MM.1S (cell line): ENCODE results near the gene C8G.
A peak's percentile ranks its signal among the peaks of the same experiment; 100 is the strongest.

Experiments
- DNase-seq: peaks from one replicate; pipeline ENCODE4 v3.0.0-alpha.2; 2015
- H2AFZ ChIP-seq: fragments of 300-600 bp; sonication (generic); 2 replicates; pipeline ENCODE4 v1.6.0; 2016; ENCODE audit warnings: antibody characterized with exemption, low read length
- H3F3A ChIP-seq: fragments of 300-600 bp; sonication (generic); 2 replicates; pipeline ENCODE4 v1.6.1; 2016; ENCODE audit warnings: mild to moderate bottlenecking, antibody characterized with exemption, low read length, moderate library complexity, mixed read lengths; ENCODE audit not compliant: insufficient read depth
- H3K27ac ChIP-seq: fragments of 300-600 bp; sonication (generic); 2 replicates; pipeline ENCODE4 v1.5.1; 2016; ENCODE audit warnings: mild to moderate bottlenecking, low read length
- H3K27me3 ChIP-seq: fragments of 300-600 bp; sonication (generic); replicated peaks from 2 replicates; pipeline ENCODE4 v1.6.0; 2016; ENCODE audit warnings: low read length; ENCODE audit not compliant: insufficient read depth
- H3K36me3 ChIP-seq: fragments of 300-600 bp; sonication (generic); replicated peaks from 2 replicates; pipeline ENCODE4 v1.6.1; 2016; ENCODE audit warnings: mild to moderate bottlenecking, low read length, mixed read lengths; ENCODE audit not compliant: insufficient read depth
- H3K4me1 ChIP-seq: fragments of 300-600 bp; sonication (generic); 2 replicates; pipeline ENCODE4 v1.6.1; 2016; ENCODE audit warnings: low read length, mixed read lengths
- H3K4me2 ChIP-seq: fragments of 300-600 bp; sonication (generic); 2 replicates; pipeline ENCODE4 v1.6.0; 2016; ENCODE audit warnings: low read depth, low read length
- H3K4me3 ChIP-seq: fragments of 300-600 bp; sonication (generic); 2 replicates; pipeline ENCODE4 v1.5.1; 2016; ENCODE audit warnings: low read length, mixed read lengths
- H3K79me2 ChIP-seq: fragments of 300-600 bp; sonication (generic); 2 replicates; pipeline ENCODE4 v1.6.1; 2016; ENCODE audit warnings: mixed run types, low read length, mixed read lengths
- H3K9ac ChIP-seq: fragments of 300-600 bp; sonication (generic); 2 replicates; pipeline ENCODE4 v1.6.1; 2016; ENCODE audit warnings: low read length, mixed read lengths
- H3K9me2 ChIP-seq: fragments of 300-600 bp; sonication (generic); replicated peaks from 2 replicates; pipeline ENCODE4 v1.6.1; 2016; ENCODE audit warnings: mild to moderate bottlenecking, low read length, mixed read lengths; ENCODE audit not compliant: insufficient read depth
- H3K9me3 ChIP-seq: fragments of 300-600 bp; sonication (generic); replicated peaks from 2 replicates; pipeline ENCODE4 v1.6.1; 2016; ENCODE audit warnings: mild to moderate bottlenecking, low read length, mixed read lengths; ENCODE audit not compliant: insufficient read depth
- H4K20me1 ChIP-seq: fragments of 300-600 bp; sonication (generic); 2 replicates; pipeline ENCODE4 v1.6.1; 2016; ENCODE audit warnings: mild to moderate bottlenecking, low read length, moderate library complexity, mixed read lengths; ENCODE audit not compliant: insufficient read depth
- CTCF ChIP-seq: fragments of 300-600 bp; sonication (generic); IDR thresholded peaks from 2 replicates; pipeline ENCODE4 v1.5.1; 2016; ENCODE audit warnings: antibody characterized with exemption, low read length, mixed read lengths
- EZH2 ChIP-seq: fragments of 300-600 bp; sonication (generic); optimal IDR thresholded peaks from 2 replicates; pipeline ENCODE3; 2017; ENCODE audit warnings: low read depth, mild to moderate bottlenecking, antibody characterized with exemption, low read length, mixed read lengths
- EZH2phosphoT487 ChIP-seq: fragments of 300-600 bp; sonication (generic); IDR thresholded peaks from 2 replicates; pipeline ENCODE4 v1.6.1; 2018; ENCODE audit warnings: antibody characterized with exemption, low read length

Gene C8G

DNA sequence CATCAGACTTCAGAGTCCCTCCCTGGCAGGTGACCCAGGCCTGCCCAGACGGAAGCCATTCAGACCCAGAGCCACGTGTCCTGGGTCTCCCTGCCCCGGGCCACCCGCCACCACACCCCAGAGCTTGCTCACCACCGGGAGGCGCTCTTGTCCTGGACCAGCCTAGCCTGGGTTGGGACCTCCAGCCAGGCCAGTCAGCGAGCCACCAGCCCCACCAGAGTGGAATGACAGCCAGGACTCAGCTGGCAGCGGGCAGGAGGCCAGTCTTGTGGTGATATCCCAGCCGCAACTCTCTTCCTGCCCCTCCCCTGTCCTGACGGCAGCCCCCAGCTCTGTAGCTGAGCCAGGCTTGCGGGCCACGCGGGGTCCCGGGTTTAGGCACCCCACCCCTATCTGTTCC, 30.6 kb downstream of the C8G start:
- no peak overlapping the region for H2AFZ ChIP-seq

GRCh38 chr9:136977223-136977622, 32.2 kb downstream of the C8G start, which contains the start of gene PTGDS:
PTGDS (plus strand) TSS chr9:136977504; CDS start chr9:136977579, 75 bp downstream.
- H3K9ac ChIP-seq = no peak within 1 kb of the TSS
- no peak within 1 kb of the TSS for H3K4me3 ChIP-seq
- no peak within 1 kb of the TSS for H2AFZ ChIP-seq
- no peaks in the 10 kb centered on the region for H3F3A ChIP-seq
- no peak within 1 kb of the TSS for H3K27ac ChIP-seq
- H4K20me1 ChIP-seq = no peaks in the 10 kb centered on the region
- DNase-seq = no peak
- no peaks in the 10 kb centered on the region for H3K9me3 ChIP-seq
- no peak within 1 kb of the TSS for H3K4me2 ChIP-seq
- H3K36me3 ChIP-seq = no peaks in the 10 kb centered on the region
- H3K79me2 ChIP-seq = no peaks in the 10 kb centered on the region
- peaks cover 74% of the 10 kb centered on the region for H3K27me3 ChIP-seq
- TF ChIP-seq EZH2phosphoT487 = no peak
- no peak for TF ChIP-seq EZH2
- no peak for TF ChIP-seq CTCF
- no peaks in the 10 kb centered on the region for H3K4me1 ChIP-seq
- no peaks in the 10 kb centered on the region for H3K9me2 ChIP-seq

More for the DNA sequence above, 30.6 kb downstream of the C8G start:
- no peaks in the 10 kb centered on the region for H3K9me2 ChIP-seq
- TF ChIP-seq EZH2 (no peak), EZH2phosphoT487 (no peak), CTCF (peak; percentile 18; the same call in 1 of the 2 replicates)
- no peak overlapping the region for H3K27ac ChIP-seq
- H3K4me1 ChIP-seq = no peaks in the 10 kb centered on the region
- H3K36me3 ChIP-seq = no peaks in the 10 kb centered on the region
- H3K9ac ChIP-seq = no peak overlapping the region
- no peaks in the 10 kb centered on the region for H3K9me3 ChIP-seq
- H3K4me2 ChIP-seq = no peak overlapping the region
- H3K27me3 ChIP-seq = peaks cover 76% of the 10 kb centered on the region
- no peak for DNase-seq
- H3K4me3 ChIP-seq = no peak overlapping the region
- no peaks in the 10 kb centered on the region for H3K79me2 ChIP-seq
- H4K20me1 ChIP-seq = no peaks in the 10 kb centered on the region
- H3F3A ChIP-seq = no peaks in the 10 kb centered on the region

DNA sequence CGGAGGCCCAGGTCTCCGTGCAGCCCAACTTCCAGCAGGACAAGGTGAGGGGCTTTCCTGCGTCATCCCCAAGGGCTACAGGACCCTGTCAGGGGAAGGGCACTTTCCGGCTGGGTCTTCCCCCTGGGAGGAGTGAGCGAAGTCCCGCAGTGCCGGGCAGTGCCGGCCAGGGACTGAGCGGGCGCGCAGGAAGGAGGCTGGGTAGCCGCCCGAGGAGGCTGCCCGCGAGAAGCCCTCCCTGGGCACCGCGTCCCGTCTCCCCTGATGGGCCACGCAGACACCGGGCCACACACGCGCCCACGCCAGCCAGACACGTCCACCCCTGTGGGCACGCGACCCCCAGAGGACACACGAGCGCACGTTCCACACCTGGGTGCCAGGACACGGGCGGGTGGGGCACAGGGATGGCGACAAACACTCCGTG, 32.6 kb downstream of the C8G start:
- Histone ChIP-seq H3K9me2 (no peaks in the 10 kb centered on the region), H2AFZ (no peak overlapping the region), H3K9ac (no peak overlapping the region), H3K27ac (no peak overlapping the region), H3K9me3 (no peaks in the 10 kb centered on the region), H3K4me3 (no peak overlapping the region), H3K79me2 (no peaks in the 10 kb centered on the region), H3F3A (no peaks in the 10 kb centered on the region), H3K27me3 (peaks cover 74% of the 10 kb centered on the region), H4K20me1 (no peaks in the 10 kb centered on the region), H3K36me3 (no peaks in the 10 kb centered on the region), H3K4me2 (no peak overlapping the region), H3K4me1 (no peaks in the 10 kb centered on the region)
- TF ChIP-seq CTCF = no peak
- TF ChIP-seq EZH2 = no peak
- no peak for TF ChIP-seq EZH2phosphoT487
- no peak for DNase-seq
